Measurements from ENCODE around the gene TMF1.

GRCh38 chr3:69066121-69066520 is 14.0 kb upstream of the TMF1 start:
- TF ChIP-seq CTCF (IDR thresholded peaks at IDR 0.05; ENCODE audit: low read depth, low read length, poor library complexity, severe bottlenecking) (no peak), EZH2phosphoT487 (IDR thresholded peaks at IDR 0.05; ENCODE audit: borderline replicate concordance, low read length) (no peak)
